Left cardiac atrium (tissue), 4 donors: ENCODE data around the gene TRNP1. TPM values are rescaled to one million over a fixed set of nuclear protein-coding genes. Genes with fewer than 3 reads are reported as not detected.
"Not testable (repeated sequence)": the region's sequence is repeated elsewhere in the genome, so short reads cannot be mapped to it uniquely, and the experiment has no call there.

Experiments used
- ATAC-seq, 2 donors: fragments of 200-7000 bp; cut with Tn5 transposase; one replicate each; pipeline ENCODE4 v1.9.1; 2020; ENCODE audit warnings: mild to moderate bottlenecking in 2 of 2, moderate library complexity in 2 of 2
- DNase-seq: peaks from one replicate; pipeline ENCODE4 v3.0.0-alpha.2; 2020
- intact Hi-C, 2 donors: fragments of 100-400 bp; cut with DNase I; formaldehyde crosslinking; loops; one replicate each; pipeline versions ENCODE4 v1.14.1 to v1.15.1; 2022 to 2023
- long read RNA-seq: library from polyadenylated mRNA; unstranded; transcript quantifications from one replicate; pipeline ENCODE4 v2.0.0, GENCODE V29; 2021
- total RNA-seq, 2 donors: library from RNA; stranded (reverse); fragmentation: NEBNext Ultra II Directional; extraction: Animal tissue kit (Norgen Biotek cat#: 25700); gene quantifications; one replicate each; pipeline ENCODE4 v1.2.1, GENCODE V29; 2021
- donor health status: DM: no; HTN: yes; CAD: no.
- donor health status: DM: no; HTN: yes; CAD: no; lungs with severe emphysema.
- donor health status: DM: yes; HTN: yes; CAD: no.
- donor health status: Dilated cardiomyopathy.

TRNP1 gene, protein sequence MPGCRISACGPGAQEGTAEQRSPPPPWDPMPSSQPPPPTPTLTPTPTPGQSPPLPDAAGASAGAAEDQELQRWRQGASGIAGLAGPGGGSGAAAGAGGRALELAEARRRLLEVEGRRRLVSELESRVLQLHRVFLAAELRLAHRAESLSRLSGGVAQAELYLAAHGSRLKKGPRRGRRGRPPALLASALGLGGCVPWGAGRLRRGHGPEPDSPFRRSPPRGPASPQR
- total RNA-seq, result 10 to 100 TPM; 40.6 to 45.2 TPM
- long read RNA-seq, partial matches to known transcripts, result 0 of 5 reads
- long read RNA-seq, other reads (novel, unspliced or antisense), result 2 of 5 reads

DNA sequence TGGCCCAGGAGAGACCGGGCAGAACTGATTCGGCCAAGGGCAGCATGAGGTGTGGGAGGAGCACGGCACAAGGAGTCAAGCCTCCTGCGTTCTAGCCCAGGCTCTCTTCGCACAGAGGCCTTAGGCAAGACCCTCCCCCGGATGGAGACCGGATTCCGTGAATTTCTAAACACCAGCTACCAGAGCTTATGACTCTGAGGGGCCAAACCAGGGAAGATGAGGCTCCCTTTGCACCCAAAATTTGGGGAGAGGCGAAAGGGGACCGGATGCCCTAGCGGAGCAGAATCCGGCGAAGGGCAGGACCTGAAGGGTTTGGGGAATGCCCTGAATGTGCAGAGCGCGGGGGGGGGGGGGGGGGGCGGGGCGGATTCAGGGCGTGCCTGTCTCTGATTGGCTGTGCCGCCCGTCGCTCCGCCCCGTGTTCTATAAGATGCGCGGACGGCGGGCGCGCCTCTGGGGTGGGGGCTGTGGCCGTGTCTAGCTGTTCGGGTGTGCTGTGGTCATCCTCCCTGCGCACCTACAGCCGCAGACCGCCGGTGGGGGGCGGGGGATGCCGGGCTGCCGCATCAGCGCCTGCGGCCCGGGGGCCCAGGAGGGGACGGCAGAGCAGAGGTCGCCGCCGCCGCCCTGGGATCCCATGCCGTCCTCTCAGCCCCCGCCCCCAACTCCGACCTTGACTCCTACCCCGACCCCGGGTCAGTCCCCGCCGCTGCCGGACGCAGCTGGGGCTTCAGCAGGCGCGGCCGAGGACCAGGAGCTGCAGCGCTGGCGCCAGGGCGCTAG lies at the start of gene TRNP1:
TRNP1 (plus strand) TSS at position 456 of the 783 bp plus-strand sequence; CDS start at position 551, 95 bp downstream.
- DNase-seq, result peak; percentile 78
- intact Hi-C loops, result loop anchor here in 1 of 2 donors (10.0 kb wide), 1 partner anchor 101 kb away; no protein-coding TSS in a partner anchor
- peak; percentile 77 to 81 for ATAC-seq

GRCh38 chr1:26945138-26945537 lies 48.4 kb upstream of the TRNP1 start:
- intact Hi-C loops, result no loop called here
- ATAC-seq (no peak), DNase-seq (no peak)

DNA sequence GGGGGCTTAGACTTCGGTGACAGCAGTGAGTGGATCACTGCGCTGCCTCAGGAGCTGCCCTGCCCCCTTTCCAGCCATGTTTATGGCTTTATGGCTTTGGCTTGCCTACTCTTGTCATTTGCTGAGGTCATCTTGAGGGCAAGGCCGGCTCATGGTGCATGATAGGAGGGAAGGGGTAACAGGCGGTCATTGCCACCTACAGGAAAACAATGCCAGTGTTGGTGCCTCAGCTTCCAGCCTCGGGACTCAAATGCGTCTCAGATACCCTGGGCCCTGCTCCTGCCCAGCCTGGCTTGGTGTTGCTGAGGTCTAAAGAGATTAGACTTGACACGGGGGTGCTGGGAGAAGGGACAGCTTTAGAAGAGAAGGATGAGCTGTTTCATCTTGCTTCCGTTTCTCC lies 47.8 kb upstream of the TRNP1 start:
- ATAC-seq (peak; percentile 16 to 22), DNase-seq (no peak)
- intact Hi-C loops, result no loop called here

GRCh38 chr1:26946270-26946669 lies 47.2 kb upstream of the TRNP1 start:
- intact Hi-C loops, result no loop called here
- DNase-seq (no peak), ATAC-seq (peak in 1 of 2 donors; percentile 8)

DNA sequence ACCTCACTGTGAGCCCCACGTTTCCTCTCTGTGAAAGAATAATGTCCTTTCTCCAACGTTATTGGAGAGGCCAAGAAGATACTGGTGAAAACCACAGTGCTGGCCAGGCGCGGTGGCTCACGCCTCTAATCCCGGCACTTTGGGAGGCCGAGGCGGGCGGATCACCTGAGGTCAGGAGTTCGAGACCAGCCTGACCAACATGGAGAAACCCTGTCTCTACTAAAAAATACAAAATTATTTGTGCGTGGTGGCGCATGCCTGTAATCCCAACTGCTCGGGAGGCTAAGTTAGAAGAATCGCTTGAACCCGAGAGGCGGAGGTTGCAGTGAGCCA lies 44.8 kb upstream of the TRNP1 start:
- DNase-seq, ATAC-seq, intact Hi-C loops: not testable (repeated sequence)

DNA sequence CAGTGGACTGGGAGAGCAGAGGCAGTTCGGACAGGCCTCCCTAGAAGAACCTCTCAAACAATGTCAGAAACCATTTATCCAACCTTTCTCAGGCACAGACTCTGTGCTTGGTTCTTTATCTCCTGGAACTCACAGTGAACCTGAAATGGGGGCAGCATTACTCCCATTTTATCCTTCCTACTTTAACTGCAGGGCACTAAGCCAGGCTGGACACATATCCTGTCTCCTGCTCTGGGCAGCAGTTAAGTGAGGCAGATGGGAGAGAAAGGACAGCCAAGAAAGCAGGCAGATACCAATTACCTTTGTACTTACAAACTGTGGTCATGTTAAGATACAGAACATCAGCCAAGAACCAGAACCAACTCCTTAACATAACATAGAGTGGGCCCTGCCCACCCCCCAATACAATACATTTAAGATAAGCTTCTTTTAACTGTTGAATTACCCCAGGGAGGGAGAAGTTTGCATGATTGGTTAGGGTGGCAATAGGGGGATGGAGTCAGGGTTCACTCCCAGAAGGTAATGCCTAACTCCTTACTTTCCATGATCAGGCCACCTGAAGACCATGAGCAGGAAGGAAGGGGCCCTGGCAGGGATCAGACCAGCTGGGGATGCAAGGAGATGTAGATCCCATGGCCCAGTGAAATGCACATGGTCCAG lies 44.1 kb upstream of the TRNP1 start:
- intact Hi-C loops, result no loop called here
- ATAC-seq (peak; percentile 58 to 78), DNase-seq (no peak)

DNA sequence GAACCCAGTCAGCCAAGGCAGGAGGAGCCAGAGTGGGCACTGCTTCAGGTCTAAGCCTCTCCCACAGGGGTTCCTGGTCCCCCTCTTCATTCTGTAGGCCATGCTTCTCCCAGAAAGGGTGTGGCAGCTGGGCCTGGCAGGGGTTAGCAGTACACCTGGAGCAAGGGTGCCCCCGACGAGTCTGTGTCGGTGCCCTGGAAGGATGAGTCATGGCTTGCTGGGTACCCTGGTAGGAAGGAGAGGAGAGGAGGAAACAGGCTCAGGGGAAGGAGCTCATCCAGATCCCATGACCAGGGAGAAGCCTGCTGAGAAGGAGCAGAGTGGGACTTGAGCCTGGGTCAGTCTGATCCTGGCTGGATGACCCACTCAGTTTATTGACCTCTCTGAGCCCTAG lies 43.6 kb upstream of the TRNP1 start:
- ATAC-seq (peak in 1 of 2 donors; percentile 6), DNase-seq (no peak)
- intact Hi-C loops, result no loop called here

GRCh38 chr1:26950602-26951001 lies 42.9 kb upstream of the TRNP1 start:
- DNase-seq, result no peak
- intact Hi-C loops, result no loop called here
- no peak for ATAC-seq

- no peak for ATAC-seq
- intact Hi-C loops, result no loop called here
- no peak for DNase-seq
Observed at GRCh38 chr1:26951216-26951615, 42.3 kb upstream of the TRNP1 start.

DNA sequence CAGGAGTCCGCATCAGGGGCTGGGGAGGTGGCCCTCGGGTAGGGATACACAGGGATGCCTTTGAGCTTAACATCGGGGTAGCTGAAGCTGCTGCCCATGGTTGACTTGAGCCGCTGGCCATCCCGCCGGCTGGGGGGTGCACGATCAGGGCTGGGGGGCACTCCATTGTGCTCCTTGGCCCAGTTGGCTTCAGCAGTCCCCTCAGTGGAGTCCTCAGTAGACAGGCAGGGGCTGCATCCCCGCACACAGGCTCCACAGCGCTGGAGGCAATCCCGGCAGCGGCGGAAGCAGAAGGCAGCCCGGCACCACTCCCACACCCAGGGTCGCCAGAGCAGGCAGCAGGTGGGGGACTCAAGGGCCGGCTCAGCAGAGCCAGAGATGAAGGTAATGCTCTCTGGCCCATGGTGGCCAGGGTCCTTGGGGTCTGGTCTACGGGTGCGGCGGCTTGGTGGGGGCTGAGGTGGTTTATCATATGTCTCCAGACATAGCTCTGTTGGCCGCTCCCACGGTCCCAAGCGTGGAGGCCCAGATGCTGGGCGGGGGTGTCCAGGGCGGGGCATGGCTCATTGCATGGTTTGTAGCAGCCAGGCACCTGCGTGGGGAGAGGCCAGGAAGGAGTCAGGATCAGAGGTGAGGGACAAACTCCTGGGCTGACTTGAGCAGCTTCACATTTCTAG lies 41.5 kb upstream of the TRNP1 start:
- intact Hi-C loops, result no loop called here
- ATAC-seq, result no peak
- DNase-seq, result no peak

DNA sequence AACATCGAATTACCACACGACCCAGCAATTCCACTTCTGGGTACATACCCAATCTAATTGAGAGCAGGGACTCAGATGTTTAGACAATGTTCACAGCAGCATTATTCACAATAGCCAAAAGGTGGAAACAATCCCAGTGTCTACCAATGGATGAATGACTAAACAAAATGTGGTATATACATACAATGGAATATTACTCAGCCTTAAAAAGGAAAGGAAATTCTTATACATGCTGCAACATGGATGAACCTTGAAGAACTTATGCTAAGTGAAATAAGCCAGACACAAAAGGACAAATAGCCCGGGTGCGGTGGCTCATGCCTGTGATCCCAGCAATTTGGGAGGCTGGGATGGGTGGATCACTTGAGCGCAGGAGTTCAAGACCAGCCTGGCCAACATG lies 40.1 kb upstream of the TRNP1 start:
- no peak for DNase-seq
- intact Hi-C loops, result no loop called here

GRCh38 chr1:26956321-26956720 lies 37.2 kb upstream of the TRNP1 start:
- DNase-seq (no peak), ATAC-seq (no peak)
- intact Hi-C loops, result no loop called here

More for the DNA sequence above, 40.1 kb upstream of the TRNP1 start:
- ATAC-seq, result no peak

DNA sequence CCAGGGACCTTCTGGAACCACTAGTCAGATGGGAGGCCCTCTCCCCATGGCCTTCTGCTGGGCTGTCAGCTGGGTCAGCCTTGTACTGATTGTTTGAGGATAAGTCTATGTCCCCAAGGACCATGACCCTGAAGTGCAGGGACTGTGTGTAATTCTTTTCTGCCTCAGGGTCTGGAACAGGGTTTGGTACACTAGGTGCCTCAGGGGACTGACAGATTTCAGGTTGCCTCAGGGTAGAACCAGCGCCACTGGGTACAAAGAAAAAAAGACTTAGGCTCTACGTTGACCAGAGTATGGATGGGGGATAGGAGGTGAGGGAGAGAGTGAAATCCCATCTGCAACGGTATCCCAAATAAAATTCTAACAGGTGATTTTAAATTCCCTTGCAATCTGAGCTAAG lies 36.2 kb upstream of the TRNP1 start:
- ATAC-seq, result no peak
- DNase-seq, result no peak
- intact Hi-C loops, result no loop called here

- ATAC-seq (no peak), DNase-seq (no peak)
- intact Hi-C loops, result no loop called here
Observed at GRCh38 chr1:26959270-26959669, 34.2 kb upstream of the TRNP1 start.

DNA sequence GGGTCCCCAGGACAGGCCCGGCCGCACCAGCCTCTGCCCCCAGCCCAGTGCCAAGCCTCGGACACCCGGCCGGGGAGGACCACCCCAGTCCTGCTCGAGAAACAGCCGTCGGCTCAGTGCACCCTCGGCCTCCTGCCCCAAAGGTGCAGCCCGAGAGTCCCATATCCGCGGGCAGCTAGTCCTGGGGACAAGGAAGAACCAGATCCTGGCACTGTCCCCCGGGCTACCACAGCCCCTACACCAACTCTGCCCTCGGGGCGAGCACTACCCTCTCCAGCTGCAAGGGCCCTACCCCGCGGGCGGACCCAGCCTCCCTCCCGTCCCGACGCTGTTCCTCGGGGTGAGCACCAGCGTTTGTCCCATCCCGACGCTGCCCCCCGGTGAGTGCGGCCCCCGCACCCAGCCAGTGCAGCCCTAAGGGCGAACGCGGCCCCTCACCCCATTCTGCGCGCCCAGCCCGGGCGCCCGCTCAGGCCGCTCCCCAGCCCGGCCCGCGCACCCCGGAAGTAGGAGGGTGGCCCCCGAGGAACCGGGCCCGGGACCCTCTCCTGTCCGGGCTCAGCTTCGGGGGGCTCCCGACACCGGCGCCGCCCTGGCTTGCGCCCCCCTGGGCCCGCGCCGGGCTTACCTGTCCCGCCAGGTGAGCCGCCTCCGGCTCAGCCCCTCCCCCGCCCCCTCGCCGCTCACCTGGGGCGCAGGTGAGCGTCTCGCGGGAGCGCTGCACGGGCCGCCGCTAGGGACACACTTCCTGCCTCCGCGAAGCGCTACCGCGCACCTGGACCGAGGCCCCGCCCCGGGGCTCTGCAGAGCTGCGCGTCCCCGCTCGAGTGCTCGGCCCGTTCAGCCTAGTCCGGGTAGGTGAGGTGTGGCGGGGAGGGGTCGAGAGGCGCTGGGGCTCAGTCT lies 33.5 kb upstream of the TRNP1 start, which contains the start of gene KDF1:
KDF1 (minus strand) TSS at position 747 of the 903 bp plus-strand sequence. CDS start 8,088 bp downstream, outside the sequence.
- ATAC-seq (peak; percentile 71 to 77), DNase-seq (no peak)
- intact Hi-C loops, result no loop called here

GRCh38 chr1:26960625-26960966 lies 32.9 kb upstream of the TRNP1 start:
- ATAC-seq (no peak), DNase-seq (no peak)
- intact Hi-C loops, result no loop called here

GRCh38 chr1:26961826-26962225 lies 31.7 kb upstream of the TRNP1 start:
- ATAC-seq (no peak), DNase-seq (no peak)
- intact Hi-C loops, result no loop called here

DNA sequence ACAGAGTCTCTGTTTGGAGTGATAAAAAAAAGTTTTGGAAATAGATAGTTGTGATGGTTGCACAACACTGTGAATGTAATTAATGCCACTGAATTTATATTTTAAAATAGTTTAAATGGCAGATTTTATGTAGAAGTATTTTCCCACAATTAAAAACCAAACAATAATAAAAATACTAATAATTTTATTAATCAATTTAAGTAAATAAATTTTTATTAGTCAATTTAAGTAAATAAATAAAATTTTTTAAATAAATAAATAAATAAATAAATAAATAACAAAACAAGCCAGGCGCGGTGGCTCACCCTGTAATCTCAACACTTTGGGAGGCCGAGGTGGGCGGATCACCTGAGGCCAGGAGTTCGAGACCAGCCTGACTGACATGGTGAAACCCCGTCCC lies 28.3 kb upstream of the TRNP1 start:
- intact Hi-C loops, result no loop called here
- no peak for ATAC-seq
- DNase-seq, result no peak

GRCh38 chr1:26965628-26966027 lies 27.9 kb upstream of the TRNP1 start:
- ATAC-seq (no peak), DNase-seq (no peak)
- intact Hi-C loops, result no loop called here
